HEK293T (cell line): ENCODE data around the gene VPS26A.

ENCODE experiments used
- BHLHE40 ChIP-seq: fragments of 450-650 bp; IDR thresholded peaks from 2 replicates; pipeline ENCODE4 v1.6.1; 2016; ENCODE audit warnings: mild to moderate bottlenecking, moderate library complexity, borderline replicate concordance
- SP1 ChIP-seq: fragments of 450-650 bp; IDR thresholded peaks from 2 replicates; pipeline ENCODE4 v1.6.1; 2017
- ZNF384 ChIP-seq: fragments of 450-650 bp; IDR thresholded peaks from 2 replicates; pipeline ENCODE4 v1.6.1; 2016
- TF ChIP-seq, protein P1 (sequence below): fragments of 450-650 bp; IDR thresholded peaks from 2 replicates; pipeline ENCODE4 v1.6.1; 2016

DNA sequence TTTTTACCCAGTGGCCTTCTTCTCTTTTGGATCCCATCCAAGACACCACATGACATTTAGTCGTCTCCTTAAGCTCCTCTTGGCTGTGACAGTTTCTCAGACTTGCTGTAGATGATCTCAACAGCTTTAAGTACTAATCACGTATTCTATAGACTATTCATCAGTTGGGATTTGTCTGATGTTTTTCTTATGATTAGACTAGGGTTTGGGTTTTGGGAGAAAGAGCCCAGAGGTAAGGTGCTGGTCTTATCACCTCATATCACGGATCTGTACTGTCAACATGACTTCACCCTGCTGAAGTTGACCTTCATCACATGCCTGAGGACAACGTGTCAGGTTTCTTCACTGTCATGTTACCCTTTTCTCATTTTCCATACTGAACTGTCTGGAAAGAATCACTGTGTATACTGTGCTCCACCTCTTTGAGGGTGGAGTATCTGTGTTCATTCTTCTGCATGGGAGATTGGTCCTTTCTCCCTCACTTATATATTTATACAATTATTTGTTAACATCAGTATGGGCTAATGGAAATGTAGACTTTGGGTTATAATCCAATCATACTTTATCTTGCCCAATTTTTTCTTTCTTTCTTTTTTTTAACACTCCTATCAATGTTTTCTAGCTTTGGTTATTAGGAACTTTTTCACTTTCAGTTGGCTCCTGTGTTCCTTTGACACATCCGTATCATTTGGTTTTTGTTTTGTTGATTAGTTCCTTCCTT, 89.8 kb downstream of the VPS26A start:
- TF ChIP-seq, protein P1, sequence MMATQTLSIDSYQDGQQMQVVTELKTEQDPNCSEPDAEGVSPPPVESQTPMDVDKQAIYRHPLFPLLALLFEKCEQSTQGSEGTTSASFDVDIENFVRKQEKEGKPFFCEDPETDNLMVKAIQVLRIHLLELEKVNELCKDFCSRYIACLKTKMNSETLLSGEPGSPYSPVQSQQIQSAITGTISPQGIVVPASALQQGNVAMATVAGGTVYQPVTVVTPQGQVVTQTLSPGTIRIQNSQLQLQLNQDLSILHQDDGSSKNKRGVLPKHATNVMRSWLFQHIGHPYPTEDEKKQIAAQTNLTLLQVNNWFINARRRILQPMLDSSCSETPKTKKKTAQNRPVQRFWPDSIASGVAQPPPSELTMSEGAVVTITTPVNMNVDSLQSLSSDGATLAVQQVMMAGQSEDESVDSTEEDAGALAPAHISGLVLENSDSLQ = no peak
- no peak for TF ChIP-seq BHLHE40
- no peak for TF ChIP-seq SP1
- TF ChIP-seq ZNF384 = no peak
